ENCODE measurements around the gene TMEM101. TPM values are rescaled to one million over a fixed set of nuclear protein-coding genes. Genes with fewer than 3 reads are reported as not detected.

Gene TMEM101
- total RNA-seq, 1 experiment from 2014 or later: 18.6 TPM

GRCh38 chr17:43999024-43999423, 15.7 kb downstream of the TMEM101 start:
- Histone ChIP-seq H3K18ac (ENCODE audit: insufficient read length, low read depth, low read length) (no peak overlapping the region), H3K23ac (ENCODE audit: insufficient read length, low read depth, low read length) (no peak overlapping the region), H2AFZ (ENCODE audit: low read length) (no peak overlapping the region), H2AK5ac (ENCODE audit: insufficient read length, low read length) (no peak overlapping the region), H3K4me2 (ENCODE audit: insufficient read depth, insufficient read length, low read length) (no peak overlapping the region), H2BK120ac (ENCODE audit: low read depth, low read length, poor library complexity, severe bottlenecking) (no peak overlapping the region), H4K5ac (ENCODE audit: insufficient read length, low read depth, low read length) (no peak overlapping the region), H3K4me1 (ENCODE audit: insufficient read depth, low read length) (no peaks in the 10 kb centered on the region), H3K9me3 (ENCODE audit: control insufficient read depth, low read depth, low read length) (no peaks in the 10 kb centered on the region), H3K27me3 (ENCODE audit: insufficient read depth, low read length) (no peaks in the 10 kb centered on the region), H3K56ac (ENCODE audit: insufficient read length, low read depth, low read length) (no peak overlapping the region), H2BK5ac (ENCODE audit: insufficient read length, low read length) (no peak overlapping the region), H4K8ac (replicated peaks; ENCODE audit: insufficient read length, low read depth, low read length) (no peak overlapping the region), H3K23me2 (ENCODE audit: insufficient read length, low read depth, low read length, poor library complexity, severe bottlenecking) (peaks cover 6% of the 10 kb centered on the region), H4K91ac (ENCODE audit: insufficient read length, low read depth, low read length) (no peak overlapping the region), H2BK12ac (ENCODE audit: insufficient read length, low read depth, low read length) (no peak overlapping the region), H3K79me2 (ENCODE audit: insufficient read depth, low read length) (no peaks in the 10 kb centered on the region), H3K14ac (ENCODE audit: insufficient read depth, low read length) (no peak overlapping the region), H4K20me1 (ENCODE audit: control insufficient read depth, insufficient read depth, insufficient read length) (no peaks in the 10 kb centered on the region), H2BK20ac (ENCODE audit: low read depth, low read length, poor library complexity, severe bottlenecking) (no peak overlapping the region), H3K9ac (ENCODE audit: extremely low read depth, insufficient read length, low read length) (no peak overlapping the region), H3K27ac (ENCODE audit: insufficient read length, low read depth, low read length) (no peak overlapping the region), H2BK15ac (ENCODE audit: low read depth, low read length) (no peak overlapping the region), H3K79me1 (ENCODE audit: insufficient read depth, low read depth, low read length, poor library complexity, severe bottlenecking) (no peaks in the 10 kb centered on the region), H3T11ph (ENCODE audit: low read length) (no peak overlapping the region), H3K4ac (ENCODE audit: low read depth, low read length) (no peak overlapping the region)
- DNase-seq: no peak
- no peaks in the 10 kb centered on the region for H3K36me3 Mint-ChIP-seq (ENCODE audit: insufficient read depth in 1 of 3, low read depth in 3 of 3)
- TF ChIP-seq CTCF (conservative IDR thresholded peaks at IDR 0.05): no peak
- H3K27me3 Mint-ChIP-seq (ENCODE audit: low read depth): peaks cover 32% of the 10 kb centered on the region
- WGBS (ENCODE audit: extremely low coverage, insufficient read length, low lambda C conversion rate): no CpG with 5 or more reads among the region's 4 CpGs
- no peak overlapping the region for H3K4me3 Mint-ChIP-seq
- H3K9me3 Mint-ChIP-seq: no peaks in the 10 kb centered on the region
- no peak overlapping the region for H3K27ac Mint-ChIP-seq
- H3K4me1 Mint-ChIP-seq: peaks cover 3 to 12% of the 10 kb centered on the region in 2 experiments; a peak in 3 of 4 replicates
